Skeletal muscle tissue (tissue), 4 donors: ENCODE data around the gene CD74. TPM values are rescaled to one million over a fixed set of nuclear protein-coding genes. Genes with fewer than 3 reads are reported as not detected.

ENCODE experiments used
- H3K27ac ChIP-seq: one replicate; pipeline ENCODE4 v1.7.0; 2013; ENCODE audit warnings: mild to moderate bottlenecking, low read depth, low read length, inconsistent platforms
- H3K27me3 ChIP-seq, 3 donors: one replicate each; pipeline ENCODE4 v1.7.0; 2013; ENCODE audit warnings: low read length in 3 of 3; ENCODE audit not compliant: control insufficient read depth in 3 of 3, insufficient read depth in 3 of 3
- H3K36me3 ChIP-seq, 3 donors: one replicate each; pipeline ENCODE4 v1.7.0; 2013; ENCODE audit warnings: low read length in 3 of 3; ENCODE audit not compliant: control insufficient read depth in 3 of 3, insufficient read depth in 3 of 3
- H3K4me1 ChIP-seq, 3 donors: one replicate each; pipeline ENCODE4 v1.7.0; 2013; ENCODE audit warnings: low read length in 3 of 3, mild to moderate bottlenecking in 3 of 3; ENCODE audit not compliant: control insufficient read depth in 3 of 3, insufficient read depth in 3 of 3
- H3K4me3 ChIP-seq, 3 donors: one replicate each; pipeline ENCODE4 v1.7.0; 2013; ENCODE audit warnings: low read length in 3 of 3
- H3K9ac ChIP-seq, 3 donors: one replicate each; pipeline ENCODE4 v1.7.0; 2013; ENCODE audit warnings: low read length in 3 of 3, mild to moderate bottlenecking in 3 of 3, moderate library complexity in 2 of 3, low read depth in 1 of 3
- H3K9me3 ChIP-seq, 3 donors: one replicate each; pipeline ENCODE4 v1.7.0; 2013; ENCODE audit warnings: low read length in 3 of 3; ENCODE audit not compliant: control insufficient read depth in 3 of 3
- total RNA-seq: library from RNA; depleted of rRNA; stranded (reverse); fragments of >200 nt; gene quantifications from one replicate; pipeline ENCODE4 v1.2.3, GENCODE V29; 2014
- donor health status: Osteomylitis.

Gene CD74
- total RNA-seq, 1 donor from 2014 or later = 63.2 TPM

DNA sequence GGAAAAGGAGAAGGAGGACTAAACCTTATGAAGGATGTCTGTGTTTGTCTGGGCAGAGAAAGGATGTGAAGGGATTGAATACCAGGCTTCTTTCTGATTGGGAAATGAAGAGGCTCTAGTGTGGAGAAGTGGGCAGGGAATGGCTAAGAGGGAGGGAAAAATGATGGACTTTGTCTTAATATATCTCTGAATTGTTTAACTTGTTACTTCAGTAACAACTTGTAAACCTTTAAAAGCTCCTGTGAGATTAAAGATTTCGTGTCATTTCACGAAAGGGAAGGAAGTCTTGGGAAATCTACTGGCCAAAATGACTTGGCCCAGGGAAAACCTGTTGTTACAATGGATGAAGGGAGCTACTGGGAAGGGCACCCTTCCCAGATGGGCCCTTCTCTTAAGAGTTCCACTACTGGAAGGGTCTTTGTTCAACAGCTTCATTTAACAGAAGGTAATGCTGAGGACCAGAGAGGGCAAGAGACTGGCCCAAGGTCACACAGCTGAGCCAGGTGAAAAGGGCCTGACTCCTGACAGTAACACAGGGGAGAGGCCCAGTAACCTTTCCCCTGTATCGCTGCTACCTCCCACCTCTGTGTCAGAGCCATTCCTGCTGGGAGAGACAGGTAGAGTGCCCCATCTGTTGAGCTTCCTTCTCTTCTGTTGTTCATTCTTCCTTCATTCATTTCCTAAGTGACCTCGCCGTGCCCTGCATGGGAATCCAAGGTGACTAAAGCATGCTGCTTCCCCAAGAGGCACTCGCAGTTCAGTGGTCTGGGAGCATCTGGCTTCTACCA, 60.3 kb downstream of the CD74 start:
- H3K4me3 ChIP-seq = no peak overlapping the region
- H3K36me3 ChIP-seq = no peaks in the 10 kb centered on the region
- no peak overlapping the region for H3K27ac ChIP-seq

More for the DNA sequence above, 60.3 kb downstream of the CD74 start:
- H3K4me1 ChIP-seq = peaks cover 13 to 23% (median 18%) of the 10 kb centered on the region in 3 donors
- H3K9ac ChIP-seq = no peak overlapping the region
- H3K27me3 ChIP-seq = no peaks in the 10 kb centered on the region
- no peaks in the 10 kb centered on the region for H3K9me3 ChIP-seq

Other genes with a start within 250 kb of the CD74 start
- gene CDX1, start 246.1 kb downstream of the CD74 start, total RNA-seq = not detected
- not detected for gene SLC6A7, start 222.8 kb downstream of the CD74 start, total RNA-seq
- 45.9 TPM for gene CAMK2A, start 123.1 kb downstream of the CD74 start, total RNA-seq
- 9.9 TPM for gene ARSI, start 110.0 kb downstream of the CD74 start, total RNA-seq
- 7.3 TPM for gene TCOF1, start 55.2 kb downstream of the CD74 start, total RNA-seq
- gene RPS14, start 36.8 kb upstream of the CD74 start, total RNA-seq = 6,829 TPM
- gene NDST1, start 95.2 kb upstream of the CD74 start, total RNA-seq = 19.3 TPM
- 6.3 TPM for gene SYNPO, start 227.8 kb upstream of the CD74 start, total RNA-seq
- 4.7 TPM for gene MYOZ3, start 248.3 kb upstream of the CD74 start, total RNA-seq